Measurements from ENCODE around the gene WDR27.

Gene WDR27

DNA sequence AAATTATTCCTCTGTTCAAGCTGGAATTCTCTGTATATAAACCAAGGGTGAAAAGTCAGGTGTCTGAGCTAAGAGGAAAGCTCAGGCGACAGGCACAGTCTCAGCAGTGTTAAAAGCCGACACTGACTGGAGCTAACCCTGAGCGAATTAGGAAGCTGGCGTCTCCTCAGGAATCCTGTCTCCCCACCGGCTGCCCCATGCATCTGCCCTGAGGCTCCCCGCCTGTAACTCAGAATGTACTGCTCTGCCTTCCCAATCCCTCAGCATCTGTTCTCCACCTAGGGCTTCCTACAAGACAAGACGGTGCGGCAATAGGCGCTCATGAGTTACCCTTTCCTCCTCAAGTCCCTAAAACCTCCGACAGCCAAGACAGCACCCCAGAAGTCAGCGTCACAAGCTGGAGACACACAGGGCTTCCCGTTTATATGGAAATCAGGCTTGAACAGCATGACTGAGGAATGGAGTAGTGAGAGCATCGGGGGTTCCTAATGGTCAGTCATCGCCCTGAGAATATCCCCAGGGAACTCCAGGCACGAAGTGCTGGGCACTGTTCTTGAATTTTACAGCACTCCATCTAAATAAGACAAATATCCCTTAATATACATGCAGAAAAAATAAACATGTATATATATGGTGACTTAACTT lies 33.5 kb downstream of the WDR27 start:
- in situ Hi-C loops (cut with MboI; ENCODE audit: low pct_unique_long_range_greater_than_20kb, low sequenced_read_pairs): no loop called here
- DNase-seq: no peak

DNA sequence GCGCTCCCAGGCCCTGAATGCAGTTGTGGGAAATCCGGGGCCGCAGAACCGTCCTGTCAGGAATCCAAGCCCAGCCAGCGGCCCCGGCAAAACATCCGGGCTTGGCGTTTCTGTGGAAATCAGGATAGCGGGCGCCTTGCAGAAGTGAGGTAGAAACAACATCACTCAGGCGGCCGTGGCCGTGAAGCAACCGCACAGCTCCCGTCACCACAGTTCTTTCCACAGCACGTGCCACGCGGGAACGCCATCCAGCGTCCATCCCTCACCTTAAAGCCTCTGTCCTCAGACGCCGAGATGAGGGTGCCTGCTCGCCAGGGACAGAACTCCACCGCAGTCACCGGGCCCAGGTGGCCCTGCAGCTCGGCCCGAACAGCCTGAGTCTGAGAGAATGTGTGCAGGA lies 34.1 kb downstream of the WDR27 start:
- in situ Hi-C loops (cut with MboI; ENCODE audit: low pct_unique_long_range_greater_than_20kb, low sequenced_read_pairs): no loop called here
- no peak for DNase-seq

- DNase-seq: no peak
- in situ Hi-C loops (cut with MboI; ENCODE audit: low pct_unique_long_range_greater_than_20kb, low sequenced_read_pairs): no loop called here
Measured at GRCh38 chr6:169666441-169666840, 35.4 kb downstream of the WDR27 start.

DNA sequence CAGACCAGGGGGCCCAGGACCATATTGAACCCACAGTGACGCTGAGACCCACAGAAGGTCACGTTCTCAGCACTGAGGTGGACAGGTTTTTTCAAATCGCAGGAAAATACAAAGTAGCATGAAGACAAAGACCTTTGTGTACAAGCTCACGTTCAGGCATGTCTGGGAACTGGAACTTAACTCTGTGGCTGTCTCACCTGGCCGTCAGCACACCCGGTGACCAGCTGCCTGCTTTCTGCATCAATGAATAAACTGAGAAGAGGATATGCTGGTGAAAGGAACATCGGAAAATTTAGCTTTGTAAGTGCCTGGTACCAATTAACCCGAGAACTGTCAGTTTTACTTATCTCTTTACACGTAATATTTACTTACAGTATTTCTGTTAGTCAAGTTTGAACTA lies 36.5 kb downstream of the WDR27 start:
- in situ Hi-C loops (cut with MboI; ENCODE audit: low pct_unique_long_range_greater_than_20kb, low sequenced_read_pairs): no loop called here
- DNase-seq: no peak

GRCh38 chr6:169664227-169664626 lies 37.6 kb downstream of the WDR27 start:
- no peak for DNase-seq

GRCh38 chr6:169663468-169663867 lies 38.4 kb downstream of the WDR27 start:
- no peak for DNase-seq
- in situ Hi-C loops (cut with MboI; ENCODE audit: low pct_unique_long_range_greater_than_20kb, low sequenced_read_pairs): no loop called here

More at GRCh38 chr6:169664227-169664626, 37.6 kb downstream of the WDR27 start:
- in situ Hi-C loops (cut with MboI; ENCODE audit: low pct_unique_long_range_greater_than_20kb, low sequenced_read_pairs): no loop called here

DNA sequence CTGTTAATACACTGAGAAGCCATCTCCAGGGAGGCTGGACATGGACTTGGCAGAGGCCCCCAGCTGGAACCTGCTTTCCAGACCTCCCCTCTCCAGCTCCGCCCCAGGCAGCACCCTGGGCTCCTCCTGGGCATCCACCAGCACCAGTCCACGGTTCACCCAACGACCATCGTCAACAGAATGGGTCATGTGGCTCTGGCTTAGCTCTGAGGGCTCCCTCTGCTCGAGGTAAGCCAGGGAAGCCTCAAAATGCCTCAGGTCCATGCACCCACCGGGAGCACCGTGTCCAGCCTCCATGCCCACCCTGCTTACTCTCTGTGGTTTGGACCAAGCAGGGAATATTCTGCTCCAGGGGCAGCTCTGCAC lies 40.5 kb downstream of the WDR27 start:
- in situ Hi-C loops (cut with MboI; ENCODE audit: low pct_unique_long_range_greater_than_20kb, low sequenced_read_pairs): no loop called here
- no peak for DNase-seq

DNA sequence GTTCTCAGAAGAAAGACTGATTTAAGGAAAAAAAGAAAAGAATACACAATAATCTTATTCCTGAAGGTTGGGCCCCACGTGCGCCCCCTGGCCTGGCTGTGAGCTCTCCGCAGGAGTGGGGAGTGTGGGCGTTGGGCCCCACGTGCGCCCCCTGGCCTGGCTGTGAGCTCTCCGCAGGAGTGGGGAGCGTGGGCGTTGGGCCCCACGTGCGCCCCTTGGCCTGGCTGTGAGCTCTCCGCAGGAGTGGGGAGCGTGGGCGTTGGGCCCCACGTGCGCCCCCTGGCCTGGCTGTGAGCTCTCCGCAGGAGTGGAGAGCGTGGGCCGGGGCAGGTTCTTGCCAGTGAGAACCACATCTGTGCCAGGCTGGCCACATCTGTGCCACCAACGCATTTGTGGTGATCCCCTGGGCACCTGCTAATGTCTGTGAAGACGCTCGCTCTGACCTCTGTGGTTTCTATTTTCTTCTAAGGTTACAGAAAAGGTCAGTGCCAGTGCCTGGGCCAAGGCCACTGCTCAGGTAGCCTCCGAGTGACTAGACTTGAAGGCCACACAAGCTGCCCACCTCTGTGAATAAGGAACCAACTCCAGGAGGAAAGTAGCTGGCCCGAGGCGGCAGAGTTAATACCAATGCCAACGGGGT lies 41.0 kb downstream of the WDR27 start:
- no peak for DNase-seq
- in situ Hi-C loops (cut with MboI; ENCODE audit: low pct_unique_long_range_greater_than_20kb, low sequenced_read_pairs): no loop called here

GRCh38 chr6:169659820-169660610 lies 41.8 kb downstream of the WDR27 start:
- in situ Hi-C loops (cut with MboI; ENCODE audit: low pct_unique_long_range_greater_than_20kb, low sequenced_read_pairs): no loop called here
- no peak for DNase-seq

DNA sequence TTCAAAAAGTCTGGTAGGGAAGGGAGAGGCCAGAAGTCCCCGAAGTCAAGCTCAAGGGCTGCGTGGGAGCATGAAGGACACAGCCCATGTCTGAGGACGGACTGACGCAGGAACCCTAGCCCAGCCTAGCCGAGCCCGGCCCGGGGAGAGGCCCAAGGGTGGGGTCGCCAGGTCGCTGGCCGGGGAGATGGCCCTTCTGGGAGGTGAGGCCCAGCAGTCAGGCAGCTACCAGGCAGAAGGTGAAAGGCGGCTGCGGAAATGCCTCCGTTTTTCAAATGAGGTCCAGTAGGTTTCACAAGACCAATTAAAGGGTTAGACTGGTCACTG lies 44.6 kb downstream of the WDR27 start:
- DNase-seq: no peak
- in situ Hi-C loops (cut with MboI; ENCODE audit: low pct_unique_long_range_greater_than_20kb, low sequenced_read_pairs): no loop called here

DNA sequence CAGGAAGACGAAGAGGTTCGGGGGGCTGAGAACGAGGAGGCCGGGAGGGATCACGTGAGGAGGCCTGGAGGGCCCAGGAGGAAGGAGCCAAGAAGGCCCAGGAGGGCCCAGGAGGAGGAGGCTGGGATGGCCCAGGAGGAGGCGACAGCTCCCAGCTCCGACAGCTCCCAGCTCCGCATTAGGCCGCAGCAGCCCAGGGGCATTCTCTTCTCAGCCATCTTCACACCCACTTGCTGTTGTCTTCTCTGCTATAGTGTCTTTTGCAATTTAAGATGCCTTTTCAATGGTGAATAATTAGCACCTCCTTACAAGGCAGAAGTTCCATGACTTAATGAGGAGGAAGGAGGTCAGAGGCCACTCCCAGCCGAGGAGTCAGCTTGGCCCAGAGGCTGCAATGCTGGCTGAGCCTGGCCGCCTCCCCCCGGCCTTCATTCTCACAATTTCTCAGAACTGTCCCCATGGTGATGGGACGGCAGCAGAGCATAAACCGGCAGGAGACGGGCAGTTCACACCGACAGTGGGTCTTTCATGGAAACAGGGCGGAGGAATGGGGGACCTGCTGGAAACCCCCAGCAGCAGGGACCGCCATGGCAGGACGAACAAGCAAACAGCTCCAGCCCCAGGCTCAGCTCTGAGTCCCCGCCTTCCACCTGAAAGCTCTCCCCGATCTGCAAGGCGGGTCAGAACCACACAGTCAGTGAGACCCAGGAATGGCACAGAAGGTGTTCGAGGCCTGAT lies 45.1 kb downstream of the WDR27 start:
- in situ Hi-C loops (cut with MboI; ENCODE audit: low pct_unique_long_range_greater_than_20kb, low sequenced_read_pairs): no loop called here
- no peak for DNase-seq

GRCh38 chr6:169654598-169655391 lies 47.0 kb downstream of the WDR27 start:
- in situ Hi-C loops (cut with MboI; ENCODE audit: low pct_unique_long_range_greater_than_20kb, low sequenced_read_pairs): no loop called here
- DNase-seq: no peak

DNA sequence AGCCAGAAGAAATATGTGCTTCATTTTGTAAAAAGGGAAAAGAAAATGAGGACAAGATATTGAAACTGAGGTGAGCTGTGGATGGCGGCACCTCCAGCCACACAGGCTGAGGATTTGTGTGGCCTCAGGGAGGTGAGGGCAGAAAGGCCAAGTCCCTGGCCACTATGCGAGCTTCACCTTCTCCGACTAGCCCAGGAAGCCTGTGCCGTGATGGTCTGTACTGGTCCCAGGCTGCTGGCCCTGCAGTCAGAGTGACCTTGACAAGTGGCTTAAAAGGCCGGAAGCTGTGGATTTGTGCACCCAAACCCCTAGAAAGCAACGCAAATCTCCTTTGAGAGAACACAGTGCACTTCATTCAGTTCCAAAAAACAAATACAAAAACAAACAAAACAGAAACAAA lies 48.1 kb downstream of the WDR27 start:
- in situ Hi-C loops (cut with MboI; ENCODE audit: low pct_unique_long_range_greater_than_20kb, low sequenced_read_pairs): no loop called here
- no peak for DNase-seq

- in situ Hi-C loops (cut with MboI; ENCODE audit: low pct_unique_long_range_greater_than_20kb, low sequenced_read_pairs): no loop called here
- no peak for DNase-seq
Measured at GRCh38 chr6:169652896-169653295, 48.9 kb downstream of the WDR27 start.

GRCh38 chr6:169651498-169651897 lies 50.3 kb downstream of the WDR27 start:
- in situ Hi-C loops (cut with MboI; ENCODE audit: low pct_unique_long_range_greater_than_20kb, low sequenced_read_pairs): no loop called here

GRCh38 chr6:169650959-169651292 lies 50.9 kb downstream of the WDR27 start:
- in situ Hi-C loops (cut with MboI; ENCODE audit: low pct_unique_long_range_greater_than_20kb, low sequenced_read_pairs): no loop called here
- DNase-seq: no peak

More at GRCh38 chr6:169651498-169651897, 50.3 kb downstream of the WDR27 start:
- no peak for DNase-seq

DNA sequence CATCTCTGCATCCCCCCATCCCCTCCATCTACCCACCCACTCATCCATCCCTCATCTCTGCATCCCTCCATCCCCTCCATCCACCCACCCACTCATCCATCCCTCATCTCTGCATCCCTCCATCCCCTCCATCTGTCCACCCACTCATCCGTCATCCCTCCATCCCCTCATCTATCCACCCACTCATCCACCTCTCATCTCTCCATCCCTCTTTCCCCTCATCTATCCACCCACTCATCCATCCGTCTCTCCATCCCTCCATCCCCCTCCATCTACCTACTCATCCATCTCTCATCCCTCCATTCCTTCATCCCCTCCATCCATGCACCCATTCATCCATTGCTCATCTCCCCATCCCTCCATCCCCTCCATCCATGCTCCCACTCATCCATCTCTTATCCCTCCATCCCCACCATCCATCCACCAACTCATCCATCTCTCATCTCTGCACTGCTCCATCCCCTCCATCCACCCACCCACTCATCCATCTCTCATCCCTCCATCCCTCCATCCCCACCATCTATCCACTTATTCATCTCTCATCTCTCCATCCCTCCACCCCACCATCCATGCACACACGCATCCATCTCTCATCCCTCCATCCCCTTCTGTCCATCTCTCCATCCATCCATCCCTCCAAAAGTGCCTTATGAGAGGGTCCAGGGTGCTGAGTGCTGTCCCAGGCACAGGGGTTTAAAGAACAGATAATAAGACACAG lies 51.4 kb downstream of the WDR27 start:
- in situ Hi-C loops (cut with MboI; ENCODE audit: low pct_unique_long_range_greater_than_20kb, low sequenced_read_pairs): no loop called here

DNA sequence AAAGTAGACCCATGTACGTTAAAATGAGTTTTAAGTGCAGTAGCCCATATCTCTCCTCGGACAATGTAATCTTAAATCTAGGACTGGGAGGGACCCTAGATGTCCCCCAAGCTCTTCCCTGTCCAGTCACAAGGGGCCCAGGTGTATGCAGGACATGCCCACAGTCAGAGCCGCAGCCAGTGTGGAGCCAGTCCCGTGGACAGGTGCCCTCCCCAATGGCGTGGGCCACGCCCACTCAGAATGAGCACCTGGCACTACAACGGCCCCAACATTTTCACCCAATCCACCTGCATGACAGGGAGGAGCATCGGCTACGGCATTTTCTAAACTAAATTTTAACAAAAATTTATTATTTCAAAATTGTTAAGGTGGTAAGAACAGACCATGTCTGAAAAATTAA lies 53.2 kb downstream of the WDR27 start:
- DNase-seq: no peak
- in situ Hi-C loops (cut with MboI; ENCODE audit: low pct_unique_long_range_greater_than_20kb, low sequenced_read_pairs): no loop called here

More for the DNA sequence above, 51.4 kb downstream of the WDR27 start:
- DNase-seq: no peak

GRCh38 chr6:169648092-169648491 lies 53.7 kb downstream of the WDR27 start:
- DNase-seq: no peak
- in situ Hi-C loops (cut with MboI; ENCODE audit: low pct_unique_long_range_greater_than_20kb, low sequenced_read_pairs): no loop called here
